Activated naive CD4-positive, alpha-beta T cell treated with anti-CD3 and anti-CD28 coated beads, Interleukin-2, amount 50 U/mL, for 72 hours (primary cell): ENCODE data around the gene TMEM18. TPM values are rescaled to one million over a fixed set of nuclear protein-coding genes. Genes with fewer than 3 reads are reported as not detected.
"Not testable (repeated sequence)": the region's sequence is repeated elsewhere in the genome, so short reads cannot be mapped to it uniquely, and the experiment has no call there.

ENCODE experiments used
- ATAC-seq, 2 donors: fragments of 150-1000 bp; cut with Tn5 transposase; 2 replicates each; pipeline ENCODE4 v1.10.0; 2021; ENCODE audit warnings: mild to moderate bottlenecking in 2 of 2, moderate library complexity in 2 of 2
- DNase-seq, 2 donors: peaks; one replicate each; pipeline ENCODE4 v3.0.0; 2021 to 2022; ENCODE audit warnings: low spot score in 2 of 2
- H3K27ac Mint-ChIP-seq, 2 donors: one replicate each; pipeline ENCODE4 v1.8.0; 2022; ENCODE audit warnings: mild to moderate bottlenecking in 2 of 2, mixed read lengths in 2 of 2
- H3K36me3 Mint-ChIP-seq, 2 donors: one replicate each; pipeline ENCODE4 v1.8.0; 2022; ENCODE audit warnings: mixed read lengths in 2 of 2
- H3K9me3 Mint-ChIP-seq, 2 donors: one replicate each; pipeline ENCODE4 v1.8.0; 2022; ENCODE audit warnings: mixed read lengths in 2 of 2
- total RNA-seq, 2 donors: library from RNA; stranded (reverse); gene quantifications; one replicate each; pipeline ENCODE4 v1.2.3, GENCODE V29; 2022

TMEM18 gene
- total RNA-seq, 2 donors from 2014 or later: 27.0 to 36.9 TPM

GRCh38 chr2:696999-697627 is 19.9 kb upstream of the TMEM18 start:
- ATAC-seq: no peak
- Mint-ChIP-seq H3K27ac (no peak overlapping the region), H3K9me3 (peaks cover 0 to 5% of the 10 kb centered on the region in 2 donors), H3K36me3 (peaks cover 0 to 5% of the 10 kb centered on the region in 2 donors)
- no peak for DNase-seq

- ATAC-seq (no peak), DNase-seq (no peak)
- no peak overlapping the region for H3K27ac Mint-ChIP-seq
- peaks cover 0 to 5% of the 10 kb centered on the region in 2 donors for H3K9me3 Mint-ChIP-seq
- peaks cover 0 to 5% of the 10 kb centered on the region in 2 donors for H3K36me3 Mint-ChIP-seq
Measured at GRCh38 chr2:696463-696862, 19.3 kb upstream of the TMEM18 start.

DNA sequence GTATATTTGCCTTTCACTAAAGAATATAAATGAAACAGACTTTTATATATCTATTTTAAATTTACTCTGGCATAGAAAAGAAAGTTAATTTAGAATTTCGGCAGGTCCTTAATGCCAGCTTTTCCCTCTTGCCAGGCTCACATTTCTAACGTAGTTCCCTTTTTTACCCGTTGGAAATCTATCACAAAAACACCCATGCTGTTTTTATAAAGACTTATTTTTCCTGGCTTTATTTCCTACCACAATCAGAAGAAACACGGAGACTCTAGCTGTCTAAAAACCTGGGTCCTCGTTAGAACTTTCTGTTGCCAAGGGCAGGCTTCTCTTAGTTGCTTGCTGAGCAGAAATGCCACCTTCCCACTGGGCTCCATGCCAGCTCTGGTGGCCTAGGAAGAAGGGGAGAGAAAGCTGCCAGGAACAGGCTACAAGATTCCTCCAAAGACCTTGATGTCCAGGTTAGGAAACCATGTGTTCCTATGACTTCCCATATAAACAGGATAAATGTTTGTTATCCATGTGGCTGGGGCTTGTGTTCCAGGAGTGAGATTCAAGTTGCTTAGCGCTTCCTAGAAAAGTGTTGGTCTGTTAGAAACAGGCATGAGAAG is 17.8 kb upstream of the TMEM18 start:
- no peak for DNase-seq
- no peak overlapping the region for H3K27ac Mint-ChIP-seq
- no peak for ATAC-seq
- H3K36me3 Mint-ChIP-seq: peaks cover 0 to 5% of the 10 kb centered on the region in 2 donors
- H3K9me3 Mint-ChIP-seq: peaks cover 0 to 5% of the 10 kb centered on the region in 2 donors

- Mint-ChIP-seq H3K36me3 (peaks cover 0 to 5% of the 10 kb centered on the region in 2 donors), H3K9me3 (peaks cover 0 to 5% of the 10 kb centered on the region in 2 donors), H3K27ac (no peak overlapping the region)
- DNase-seq (no peak), ATAC-seq (no peak)
Measured at GRCh38 chr2:694174-694573, 17.0 kb upstream of the TMEM18 start.

GRCh38 chr2:693606-694005 is 16.4 kb upstream of the TMEM18 start:
- peaks cover 0 to 2% of the 10 kb centered on the region in 2 donors for H3K9me3 Mint-ChIP-seq

DNA sequence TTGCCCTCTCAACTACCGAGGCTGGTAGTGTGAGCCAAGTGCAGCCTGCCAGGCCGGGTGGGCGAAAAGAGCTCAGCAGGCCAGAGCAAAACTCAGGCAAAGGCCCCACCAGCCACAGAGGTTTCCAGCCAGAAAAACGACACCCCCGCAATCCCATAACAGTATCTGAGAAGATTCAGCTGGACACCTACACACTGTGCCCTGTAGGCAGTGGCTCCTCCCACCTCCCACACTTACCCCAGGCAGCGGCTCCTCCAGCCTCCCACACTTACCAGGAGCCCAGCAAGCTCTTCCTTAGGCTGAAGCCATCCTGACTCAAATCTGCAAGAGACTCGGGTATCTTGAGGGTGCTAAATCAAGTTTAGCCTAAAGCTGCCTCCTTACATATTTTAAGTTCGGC is 15.6 kb upstream of the TMEM18 start:
- no peak for DNase-seq
- Mint-ChIP-seq H3K9me3 (no peaks in the 10 kb centered on the region), H3K36me3 (no peaks in the 10 kb centered on the region), H3K27ac (no peak overlapping the region)
- ATAC-seq: peak in 1 of 2 donors; percentile 51

More at GRCh38 chr2:693606-694005, 16.4 kb upstream of the TMEM18 start:
- DNase-seq (no peak), ATAC-seq (no peak)
- peaks cover 0 to under 1% of the 10 kb centered on the region in 2 donors for H3K36me3 Mint-ChIP-seq
- no peak overlapping the region for H3K27ac Mint-ChIP-seq

- DNase-seq (no peak), ATAC-seq (no peak)
- H3K36me3 Mint-ChIP-seq: no peaks in the 10 kb centered on the region
- H3K9me3 Mint-ChIP-seq: no peaks in the 10 kb centered on the region
- H3K27ac Mint-ChIP-seq: no peak overlapping the region
Measured at GRCh38 chr2:691821-692761, 14.9 kb upstream of the TMEM18 start.

DNA sequence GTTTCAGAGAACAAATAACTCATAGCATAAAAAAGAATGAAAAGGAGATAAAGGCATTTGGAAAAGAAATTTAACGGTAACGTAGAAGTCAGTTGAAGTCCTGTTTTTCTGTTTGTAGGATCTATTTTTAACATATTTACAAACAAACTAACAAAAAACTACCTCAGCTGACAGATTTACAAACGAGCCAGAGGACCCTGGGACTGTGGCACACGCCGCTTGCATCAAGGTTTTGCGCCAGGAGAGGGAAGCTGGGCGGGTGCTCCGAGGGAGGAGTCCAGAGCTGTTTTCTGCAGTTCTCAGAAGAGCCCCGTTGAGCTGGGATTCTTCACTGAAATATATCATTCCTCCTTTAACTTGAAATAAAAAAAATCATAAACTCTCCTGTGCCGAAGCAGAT is 13.6 kb upstream of the TMEM18 start:
- Mint-ChIP-seq H3K36me3 (peaks cover under 1 to 5% of the 10 kb centered on the region in 2 donors), H3K9me3 (peaks cover 0 to under 1% of the 10 kb centered on the region in 2 donors), H3K27ac (no peak overlapping the region)
- DNase-seq: no peak
- ATAC-seq: no peak

DNA sequence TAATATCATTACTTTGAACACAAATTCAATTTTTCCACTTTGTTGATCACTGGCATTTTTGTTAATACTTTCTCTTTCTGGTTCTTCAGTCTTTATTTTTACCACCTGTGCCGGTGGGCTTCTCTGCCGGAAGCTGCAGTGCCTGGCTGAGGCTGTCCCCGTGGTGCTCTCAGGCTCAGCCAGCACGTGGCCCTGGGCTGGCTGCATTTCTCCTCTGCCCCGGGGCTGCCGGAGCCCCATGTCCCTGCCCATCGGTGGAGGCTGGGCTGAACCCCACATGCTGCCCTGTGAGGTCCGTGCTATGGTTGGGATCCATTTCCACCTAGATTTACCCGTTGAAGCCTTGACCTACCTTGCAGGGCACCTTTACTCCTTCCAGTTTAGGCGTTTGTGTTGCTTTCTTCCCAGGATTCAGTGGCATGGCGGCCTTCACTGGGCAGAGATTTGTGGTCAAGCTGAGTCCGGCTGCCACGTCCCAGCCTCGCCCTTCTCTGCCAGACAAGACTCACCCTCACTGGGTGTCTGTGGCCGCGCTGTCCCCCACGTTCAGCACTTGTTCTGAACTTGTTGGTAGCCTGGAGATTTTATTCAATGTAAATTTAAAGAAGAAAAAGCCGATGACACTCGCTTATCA is 12.8 kb upstream of the TMEM18 start:
- ATAC-seq (no peak), DNase-seq (no peak)
- no peak overlapping the region for H3K27ac Mint-ChIP-seq
- peaks cover 9 to 13% of the 10 kb centered on the region in 2 donors for H3K36me3 Mint-ChIP-seq
- H3K9me3 Mint-ChIP-seq: peaks cover 7 to 9% of the 10 kb centered on the region in 2 donors

DNA sequence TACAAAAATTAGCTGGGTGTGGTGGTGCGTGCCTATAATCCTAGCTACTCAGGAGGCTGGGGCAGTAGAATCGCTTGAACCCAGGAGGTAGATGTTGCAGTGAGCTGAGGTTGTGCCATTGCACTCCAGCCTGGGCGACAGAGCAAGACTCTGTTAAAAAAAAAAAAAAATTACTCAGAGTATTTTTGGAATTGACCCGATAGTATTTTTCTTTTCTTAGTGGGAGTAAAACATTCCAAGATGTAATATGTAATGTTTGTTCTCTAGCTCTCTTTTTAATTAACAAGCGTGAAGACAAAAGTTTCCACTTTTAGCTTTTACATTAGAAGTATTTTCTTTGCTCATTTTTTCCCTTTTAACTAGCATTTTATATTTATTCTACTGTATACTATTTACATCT is 12.0 kb upstream of the TMEM18 start:
- no peak for ATAC-seq

GRCh38 chr2:688504-689076 is 11.4 kb upstream of the TMEM18 start:
- ATAC-seq (peak in 1 of 2 donors; percentile 81), DNase-seq (peak in 1 of 2 donors; percentile 57)
- Mint-ChIP-seq H3K9me3 (peaks cover 18 to 21% of the 10 kb centered on the region in 2 donors), H3K36me3 (peaks cover 23 to 26% of the 10 kb centered on the region in 2 donors), H3K27ac (no peak overlapping the region)

More for the DNA sequence above, 12.0 kb upstream of the TMEM18 start:
- DNase-seq: no peak
- H3K9me3 Mint-ChIP-seq: peaks cover 15% of the 10 kb centered on the region in 2 donors
- H3K36me3 Mint-ChIP-seq: peaks cover 16 to 20% of the 10 kb centered on the region in 2 donors
- H3K27ac Mint-ChIP-seq: no peak overlapping the region

DNA sequence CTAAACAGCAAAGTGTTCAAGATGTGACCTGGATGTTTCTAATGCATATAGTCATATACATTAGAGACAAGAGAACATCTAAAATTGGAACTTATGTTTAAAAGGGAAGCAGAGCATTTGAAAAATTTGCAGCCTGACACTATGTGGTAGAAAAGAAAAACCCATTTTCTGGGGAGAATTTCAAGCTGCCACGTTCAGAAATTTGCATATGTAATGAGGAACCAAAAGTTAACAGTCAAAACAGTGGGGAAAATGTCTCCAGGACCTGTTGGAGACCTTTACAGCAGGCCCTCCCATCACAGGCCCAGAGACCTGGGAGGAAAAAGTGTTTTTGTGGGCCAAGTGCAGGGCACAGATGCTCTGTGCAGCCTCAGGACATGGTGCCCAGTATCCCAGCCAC is 8.2 kb upstream of the TMEM18 start:
- H3K9me3 Mint-ChIP-seq: peaks cover 18 to 22% of the 10 kb centered on the region in 2 donors
- DNase-seq (no peak), ATAC-seq (no peak)
- H3K27ac Mint-ChIP-seq: no peak overlapping the region
- peaks cover 25 to 26% of the 10 kb centered on the region in 2 donors for H3K36me3 Mint-ChIP-seq

DNA sequence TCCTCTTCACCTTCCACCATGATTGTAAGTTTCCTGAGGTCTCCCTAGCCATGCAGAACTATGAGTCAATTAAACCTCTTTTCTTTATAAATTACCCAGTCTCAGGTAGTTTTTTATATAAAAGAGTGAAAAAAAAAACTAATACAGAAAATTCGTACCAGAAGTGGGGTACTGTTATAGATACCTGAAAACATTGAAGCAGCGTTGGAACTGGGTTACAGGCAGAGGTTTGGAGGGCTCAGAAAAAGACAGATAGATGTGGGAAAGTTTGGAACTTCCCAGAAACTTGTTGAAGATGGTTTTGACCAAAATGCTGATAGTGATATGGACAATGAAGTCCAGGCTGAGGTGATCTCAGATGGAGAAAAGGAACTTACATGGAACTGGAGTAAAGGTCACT is 7.7 kb upstream of the TMEM18 start:
- peaks cover 25 to 26% of the 10 kb centered on the region in 2 donors for H3K36me3 Mint-ChIP-seq
- not testable (repeated sequence) for ATAC-seq, H3K27ac Mint-ChIP-seq, DNase-seq
- H3K9me3 Mint-ChIP-seq: peaks cover 18 to 22% of the 10 kb centered on the region in 2 donors

DNA sequence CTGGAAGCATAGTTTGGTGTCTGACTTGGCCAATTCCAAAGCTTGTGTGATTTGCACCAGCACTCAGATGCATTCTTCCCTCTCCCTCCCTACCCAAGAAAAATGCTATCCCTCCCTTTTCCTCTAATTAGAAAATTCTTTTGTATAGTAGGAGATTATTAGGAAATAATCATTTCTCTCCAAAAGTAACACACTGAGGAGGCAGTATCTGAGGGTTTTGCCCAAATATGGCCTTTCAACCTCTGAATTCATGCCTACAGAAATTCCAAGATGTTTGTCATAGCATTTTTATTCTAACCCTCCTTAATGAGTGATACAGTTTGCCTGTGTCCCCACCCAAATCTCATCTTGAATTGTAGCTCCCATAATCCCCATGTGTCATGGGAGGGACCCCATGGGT is 5.0 kb upstream of the TMEM18 start:
- peaks cover 18 to 22% of the 10 kb centered on the region in 2 donors for H3K9me3 Mint-ChIP-seq
- ATAC-seq: no peak
- no peak for DNase-seq
- peaks cover 25 to 30% of the 10 kb centered on the region in 2 donors for H3K36me3 Mint-ChIP-seq
- H3K27ac Mint-ChIP-seq: no peak overlapping the region

GRCh38 chr2:681312-681711 is 4.1 kb upstream of the TMEM18 start:
- Mint-ChIP-seq H3K27ac (no peak overlapping the region), H3K36me3 (peaks cover 26 to 28% of the 10 kb centered on the region in 2 donors), H3K9me3 (peaks cover 18 to 22% of the 10 kb centered on the region in 2 donors)
- ATAC-seq: no peak
- DNase-seq: no peak

DNA sequence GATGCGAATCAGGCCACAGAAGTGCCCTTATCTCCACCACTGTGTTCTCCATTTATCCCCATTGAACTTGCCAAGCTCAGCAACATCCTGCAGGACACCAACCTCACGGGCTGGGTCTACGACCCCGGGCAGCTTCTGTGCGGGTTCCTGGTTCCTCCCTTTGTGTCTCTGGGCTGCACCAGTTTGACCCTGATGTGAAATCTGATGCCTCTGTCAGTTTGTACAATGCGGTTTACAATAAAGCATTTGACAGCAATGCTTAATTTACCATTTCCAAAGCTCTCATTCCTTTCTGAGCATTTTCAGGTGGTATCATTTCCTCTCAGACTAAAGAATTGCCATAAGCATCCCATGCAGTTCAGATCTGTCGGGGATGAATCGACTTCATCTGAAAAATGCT is 3.3 kb upstream of the TMEM18 start:
- ATAC-seq (no peak), DNase-seq (no peak)
- H3K27ac Mint-ChIP-seq: no peak overlapping the region
- H3K36me3 Mint-ChIP-seq: peaks cover 22 to 33% of the 10 kb centered on the region in 2 donors
- H3K9me3 Mint-ChIP-seq: peaks cover 14 to 20% of the 10 kb centered on the region in 2 donors
